HG03175 (cell line): Measurements from ENCODE around the gene NBL1.
A peak's percentile ranks its signal among the peaks of the same experiment; 100 is the strongest.
"Not testable (repeated sequence)": the region's sequence is repeated elsewhere in the genome, so short reads cannot be mapped to it uniquely, and the experiment has no call there.

ENCODE experiments used
- ATAC-seq: cut with Tn5 transposase; IDR thresholded peaks from one replicate; pipeline ENCODE4 v1.9.1; 2021; ENCODE audit warnings: mild to moderate bottlenecking, moderate library complexity; ENCODE audit not compliant: unreplicated experiment

NBL1 gene

GRCh38 chr1:19621274-19621950, 22.7 kb upstream of the NBL1 start:
- no peak for ATAC-seq

DNA sequence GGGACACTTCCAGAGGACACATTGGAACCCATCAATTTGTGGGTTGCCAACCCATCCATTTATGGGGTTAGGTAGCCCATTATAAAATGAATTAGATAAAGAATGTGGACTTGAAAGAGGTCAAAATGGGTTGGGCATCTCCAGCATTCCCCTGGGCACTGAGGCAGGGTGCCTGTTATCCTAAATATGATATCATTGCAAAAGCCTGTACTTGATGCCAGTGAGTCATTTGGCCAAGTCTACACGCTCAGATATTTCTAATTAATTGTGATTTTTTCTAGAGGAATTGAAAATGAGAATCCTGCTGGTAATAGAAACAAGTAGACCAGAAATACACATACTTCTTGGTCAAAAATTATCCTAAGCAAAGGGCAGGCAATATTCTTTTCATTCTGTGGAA, 21.9 kb upstream of the NBL1 start:
- no peak for ATAC-seq

DNA sequence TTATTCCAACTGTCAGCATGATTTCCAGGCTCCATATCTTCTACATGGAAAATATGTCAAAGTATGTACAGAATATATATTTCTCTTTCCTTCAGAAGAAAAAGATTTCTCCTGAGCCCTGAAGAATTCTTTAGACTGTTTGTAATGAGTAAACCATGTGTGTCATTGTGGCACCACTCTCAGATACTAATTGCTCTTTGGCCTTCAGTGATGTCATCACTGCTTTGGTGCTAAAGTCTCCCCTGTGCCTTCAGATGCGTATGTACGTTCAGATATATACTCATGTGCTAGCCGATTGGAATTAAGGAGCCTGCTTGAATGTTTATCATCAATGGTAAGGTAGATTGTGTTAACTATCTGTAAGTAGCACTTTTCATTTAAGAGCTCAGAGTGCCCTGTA, 20.6 kb upstream of the NBL1 start:
- ATAC-seq: no peak

DNA sequence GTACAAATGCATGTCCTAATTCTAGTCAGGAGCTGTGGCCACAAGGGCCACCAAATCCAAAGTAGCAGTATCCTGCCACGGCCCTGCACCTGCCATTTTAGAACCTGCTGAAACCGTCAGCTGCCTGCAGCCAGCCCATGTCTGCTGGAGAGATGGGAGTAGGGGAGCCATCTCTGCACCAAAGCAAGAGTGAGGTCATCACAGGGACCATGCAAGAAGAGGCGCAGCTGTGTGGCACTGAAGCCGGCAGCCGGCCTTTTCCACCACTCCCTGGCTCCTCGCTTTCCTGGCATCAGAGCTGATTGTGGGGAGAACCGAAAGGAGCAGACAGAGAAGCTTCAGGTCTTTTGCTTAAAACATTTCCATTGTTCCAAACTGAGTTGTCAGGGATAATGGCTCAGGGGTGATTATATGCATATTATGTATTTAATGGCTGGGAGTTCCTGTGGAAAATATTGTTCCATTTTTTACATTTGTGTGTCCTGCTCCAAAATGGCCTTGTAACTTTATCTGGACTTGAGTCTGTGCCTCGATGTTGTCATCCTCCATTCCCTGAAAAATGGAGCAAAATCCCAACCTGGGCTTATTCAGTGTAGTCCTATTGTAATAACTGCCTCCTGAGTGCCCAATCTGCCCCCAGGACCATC, 18.7 kb upstream of the NBL1 start:
- ATAC-seq: no peak

DNA sequence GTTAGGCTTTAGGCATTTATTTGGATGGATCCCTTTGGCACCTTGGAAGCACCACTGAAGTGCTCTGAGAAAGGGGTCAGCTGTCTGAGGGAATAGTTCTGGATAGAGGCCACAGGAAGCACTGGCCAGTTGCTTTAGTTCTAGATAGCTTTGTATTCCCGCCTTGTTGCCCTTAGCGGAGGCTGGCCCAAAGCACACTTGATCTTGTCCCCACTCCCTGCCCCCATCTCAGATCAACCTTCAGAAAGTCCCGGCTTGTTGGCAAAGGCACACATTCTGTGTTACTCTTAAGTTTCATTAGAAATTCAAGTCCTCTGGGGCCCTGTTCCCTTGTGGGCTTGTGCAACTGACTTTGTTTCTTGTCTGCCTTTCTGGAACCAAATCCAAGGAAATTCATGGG, 15.2 kb upstream of the NBL1 start:
- no peak for ATAC-seq

DNA sequence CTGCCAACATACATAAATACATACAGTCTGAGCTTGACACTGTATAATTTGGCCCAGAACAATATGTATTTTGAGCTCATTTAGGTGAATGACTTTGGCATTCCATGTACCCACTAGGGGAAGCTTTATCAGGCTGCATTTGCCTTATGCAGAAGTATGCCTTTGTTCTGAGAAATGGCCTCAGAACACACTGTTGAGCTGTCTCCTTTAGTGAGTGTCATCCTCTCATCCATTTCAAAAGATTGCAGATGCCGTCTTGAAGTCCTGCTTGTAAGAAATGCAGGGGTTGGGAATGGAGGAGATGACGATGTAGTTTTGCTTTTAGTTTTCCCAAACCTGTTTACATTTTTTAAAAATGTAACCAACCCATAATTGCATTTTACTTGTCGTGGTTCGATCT, 14.8 kb upstream of the NBL1 start:
- no peak for ATAC-seq

DNA sequence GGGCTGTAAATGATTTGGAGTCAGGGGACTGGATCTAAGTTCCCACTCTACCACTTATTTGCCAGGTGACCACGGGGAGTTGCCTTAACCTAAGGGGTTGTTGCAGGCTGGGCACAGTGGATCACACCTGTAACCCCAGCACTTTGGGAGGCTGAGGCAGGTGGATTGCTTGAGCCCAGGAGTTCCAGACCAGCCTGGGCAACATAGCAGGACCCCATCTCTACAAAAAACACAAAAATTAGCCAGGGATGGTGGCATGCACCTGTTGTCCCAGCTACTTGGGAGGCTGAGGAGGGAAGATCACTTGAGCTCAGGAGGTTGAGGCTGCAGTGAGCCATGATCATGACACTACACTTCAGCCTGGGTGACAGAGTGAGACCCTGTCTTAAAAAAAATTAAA, 13.9 kb upstream of the NBL1 start:
- ATAC-seq: not testable (repeated sequence)

GRCh38 chr1:19630720-19631395, 13.3 kb upstream of the NBL1 start:
- ATAC-seq: no peak

DNA sequence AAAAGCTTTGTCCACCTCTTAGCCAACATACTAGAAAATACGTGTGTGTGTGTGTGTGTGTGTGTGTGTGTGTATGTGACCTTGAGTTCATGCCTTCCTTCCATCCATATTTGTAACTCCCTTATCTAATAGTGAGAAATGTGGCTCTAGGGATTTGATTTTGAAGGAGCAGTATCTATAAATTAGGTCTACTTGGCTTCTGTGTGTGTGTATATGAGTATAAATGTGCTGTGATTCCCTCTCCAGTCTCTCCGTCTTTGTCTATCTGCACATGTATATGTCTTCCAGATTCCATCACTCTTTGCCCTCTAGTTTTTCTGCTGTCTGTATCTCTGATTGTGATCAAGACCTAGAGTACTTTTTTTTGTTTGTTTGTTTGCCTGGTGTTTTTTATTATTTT, 11.9 kb upstream of the NBL1 start:
- ATAC-seq: no peak

DNA sequence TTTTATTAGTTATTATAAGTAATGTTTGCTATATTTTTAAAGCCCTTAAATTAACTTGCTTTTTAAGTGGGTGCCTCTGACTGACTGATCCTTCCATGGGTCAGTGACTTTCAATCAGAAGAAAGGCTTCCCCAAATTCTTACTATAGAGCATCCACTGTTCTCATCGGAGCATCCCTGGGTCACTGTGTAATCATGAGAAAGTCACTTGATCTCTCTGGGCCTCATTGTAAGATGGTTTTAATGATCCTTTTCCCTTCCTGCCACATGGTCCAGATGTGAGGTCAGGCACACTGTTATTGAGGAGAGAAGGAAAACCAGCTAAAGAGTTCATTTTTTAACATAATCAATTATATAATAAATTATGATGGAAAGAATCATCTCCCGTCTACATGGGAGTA, 11.0 kb upstream of the NBL1 start:
- no peak for ATAC-seq

DNA sequence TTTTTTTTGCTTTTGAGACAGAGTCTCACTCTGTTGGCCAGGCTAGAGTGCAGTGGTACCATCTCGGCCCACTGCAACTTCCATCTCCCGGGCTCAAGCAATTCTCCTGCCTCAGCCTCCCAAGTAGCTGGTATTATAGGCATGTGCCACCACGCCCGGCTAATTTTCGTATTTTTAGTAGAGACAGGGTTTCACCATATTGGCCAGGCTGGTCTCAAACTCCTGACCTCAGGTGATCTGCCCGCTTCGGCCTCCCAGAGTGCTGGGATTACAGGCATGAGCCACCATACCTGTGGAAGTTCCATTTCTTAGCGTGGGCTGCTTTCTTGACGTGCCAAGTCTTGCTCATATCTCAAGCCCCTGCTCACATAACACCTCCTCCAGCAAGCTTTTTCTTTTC, 9.0 kb upstream of the NBL1 start:
- ATAC-seq: not testable (repeated sequence)

GRCh38 chr1:19635646-19636045, 8.5 kb upstream of the NBL1 start:
- ATAC-seq: no peak

DNA sequence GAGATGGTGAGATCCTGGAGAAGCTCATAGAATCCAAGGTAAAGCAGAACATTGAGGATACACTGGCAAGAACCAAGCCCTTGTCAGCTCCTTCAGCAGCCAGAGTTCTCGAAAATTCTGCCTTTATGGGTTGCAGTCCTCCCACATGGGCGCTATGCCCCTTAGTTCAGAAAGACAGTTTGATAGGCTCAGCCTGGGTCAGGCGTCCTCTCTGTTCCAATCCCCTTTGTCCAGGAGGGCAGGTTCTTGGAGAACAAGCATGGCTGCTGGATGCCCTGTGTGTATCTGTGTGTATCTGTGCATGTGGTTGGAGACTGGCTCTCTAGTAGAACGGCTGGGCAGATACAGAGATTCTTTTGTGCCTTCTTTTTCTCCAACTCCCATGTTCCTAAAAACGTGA, 8.0 kb upstream of the NBL1 start:
- no peak for ATAC-seq

DNA sequence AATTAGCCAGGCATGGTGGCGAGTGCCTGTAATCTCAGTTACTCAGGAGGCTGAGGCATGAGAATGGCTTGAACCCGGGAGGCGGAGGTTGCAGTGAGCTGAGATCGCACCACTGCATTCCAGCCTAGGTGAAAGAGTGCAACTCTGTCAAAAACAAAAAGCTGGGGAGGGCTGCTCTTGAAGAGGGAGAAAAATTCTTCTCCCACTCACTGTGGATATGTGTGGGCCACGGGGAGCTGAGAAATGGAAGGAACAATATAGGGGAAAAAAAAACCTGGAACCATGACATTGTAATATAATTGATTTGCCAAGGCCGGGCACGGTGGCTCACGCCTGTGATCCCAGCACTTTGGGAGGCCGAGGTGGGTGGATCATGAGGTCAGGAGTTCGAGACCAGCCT, 7.4 kb upstream of the NBL1 start:
- ATAC-seq: not testable (repeated sequence)

DNA sequence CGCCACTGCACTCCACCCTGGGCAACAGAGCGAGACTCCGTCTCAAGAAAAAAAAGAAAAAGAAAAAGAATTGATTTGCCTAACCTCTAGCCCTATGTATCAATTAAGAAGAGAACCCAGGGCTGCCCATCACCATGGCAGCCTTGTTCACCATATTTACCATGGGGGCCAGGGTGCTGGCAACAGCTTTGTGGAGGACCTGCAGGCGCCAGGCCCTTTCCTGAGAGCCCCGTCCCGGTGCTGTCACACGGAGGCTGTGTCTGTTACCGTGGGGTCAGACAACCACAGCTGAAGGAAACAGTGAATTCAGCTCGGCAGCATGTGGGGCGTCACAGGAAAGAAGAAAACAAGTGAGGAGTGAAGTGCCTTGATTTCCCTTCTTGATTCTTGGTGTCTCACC, 6.5 kb upstream of the NBL1 start:
- ATAC-seq: no peak

- ATAC-seq: not testable (repeated sequence)
Measured at GRCh38 chr1:19639228-19639627, 4.9 kb upstream of the NBL1 start.

DNA sequence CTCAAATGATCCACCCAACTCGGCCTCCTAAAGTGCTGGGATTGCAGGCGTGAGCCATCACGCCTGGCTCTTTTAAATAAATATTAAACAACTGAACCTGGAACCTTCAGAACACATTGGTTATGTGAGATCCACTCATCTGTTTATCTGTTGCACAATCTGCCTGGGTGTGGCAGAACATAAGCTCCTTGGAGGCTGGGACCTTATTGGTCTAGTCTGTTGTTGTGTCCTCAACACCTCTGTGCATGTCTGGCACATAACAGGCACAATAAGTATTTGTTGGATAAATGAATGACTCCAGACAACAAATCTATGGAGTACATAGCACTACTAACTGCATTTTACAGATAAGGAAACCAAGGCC, 4.1 kb upstream of the NBL1 start:
- ATAC-seq: no peak

- no peak for ATAC-seq
Measured at GRCh38 chr1:19640363-19641316, 3.5 kb upstream of the NBL1 start.

- no peak for ATAC-seq
Measured at GRCh38 chr1:19643121-19643520, 990 bp upstream of the NBL1 start.

- ATAC-seq: peak; percentile 20
Measured at GRCh38 chr1:19644395-19644680, 227 bp downstream of the NBL1 start.

DNA sequence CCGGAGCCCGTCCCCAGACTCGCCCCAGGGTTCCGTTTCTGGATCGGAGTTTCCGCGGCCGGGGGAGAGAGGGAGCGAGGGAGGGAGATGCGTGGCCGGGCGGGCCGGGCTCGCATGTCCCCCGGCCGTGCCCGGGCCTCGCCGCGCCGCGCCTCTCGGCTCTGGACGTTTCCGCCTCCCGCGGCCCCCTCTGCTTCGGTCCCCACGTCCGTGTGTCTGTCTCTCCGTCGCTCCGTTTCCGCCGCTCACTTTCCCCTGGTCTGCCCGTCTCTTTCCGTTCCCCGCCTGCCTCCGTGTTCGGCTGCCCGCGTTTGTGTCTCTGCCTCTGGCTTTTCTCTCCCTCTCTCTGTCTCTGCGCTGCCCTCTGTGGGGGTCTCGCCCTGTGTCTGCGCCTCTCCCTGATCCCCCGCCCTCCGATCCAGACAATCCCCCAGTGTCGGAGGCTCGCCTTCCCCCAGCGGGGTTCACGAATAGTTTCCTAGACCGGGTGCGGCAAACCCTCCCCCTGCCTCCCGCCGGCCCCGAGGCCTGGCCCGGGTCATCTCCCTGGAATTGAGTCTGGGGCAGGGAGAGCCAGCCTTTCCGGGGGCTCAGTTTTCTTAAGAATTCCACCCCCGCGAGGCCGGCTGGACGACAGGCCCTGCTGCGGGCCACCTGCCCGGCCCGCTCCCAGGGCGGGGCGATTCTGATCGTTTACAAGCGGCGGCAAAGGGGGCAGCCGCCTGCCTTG, 735 bp downstream of the NBL1 start:
- ATAC-seq: peak; percentile 31
